SU-DHL-6 (cell line): ENCODE data around the gene HOXB6.

Experiments
- CTCF ChIP-seq: fragments of 200-600 bp; sonication (generic); IDR thresholded peaks from one replicate; pipeline ENCODE4 v1.5.1; 2017; ENCODE audit warnings: antibody characterized with exemption, mild to moderate bottlenecking, low read length, moderate library complexity; ENCODE audit not compliant: insufficient read depth, poor library complexity, severe bottlenecking
- EZH2phosphoT487 ChIP-seq: fragments of 200-600 bp; sonication (generic), shearing (Covaris generic); conservative IDR thresholded peaks from 2 replicates; pipeline ENCODE4 v1.6.1; 2018; ENCODE audit warnings: mild to moderate bottlenecking, antibody characterized with exemption, low read length, moderate library complexity, mixed read lengths

- no peak for TF ChIP-seq CTCF
- TF ChIP-seq EZH2phosphoT487 = no peak
These were observed 10.5 kb upstream of the HOXB6 start, which contains the start of gene HOXB8 for GRCh38 chr17:48615047-48615962.
